ENCODE results near the gene TRIM65.
"Not testable (repeated sequence)": the region's sequence is repeated elsewhere in the genome, so short reads cannot be mapped to it uniquely, and the experiment has no call there.

TRIM65 gene

DNA sequence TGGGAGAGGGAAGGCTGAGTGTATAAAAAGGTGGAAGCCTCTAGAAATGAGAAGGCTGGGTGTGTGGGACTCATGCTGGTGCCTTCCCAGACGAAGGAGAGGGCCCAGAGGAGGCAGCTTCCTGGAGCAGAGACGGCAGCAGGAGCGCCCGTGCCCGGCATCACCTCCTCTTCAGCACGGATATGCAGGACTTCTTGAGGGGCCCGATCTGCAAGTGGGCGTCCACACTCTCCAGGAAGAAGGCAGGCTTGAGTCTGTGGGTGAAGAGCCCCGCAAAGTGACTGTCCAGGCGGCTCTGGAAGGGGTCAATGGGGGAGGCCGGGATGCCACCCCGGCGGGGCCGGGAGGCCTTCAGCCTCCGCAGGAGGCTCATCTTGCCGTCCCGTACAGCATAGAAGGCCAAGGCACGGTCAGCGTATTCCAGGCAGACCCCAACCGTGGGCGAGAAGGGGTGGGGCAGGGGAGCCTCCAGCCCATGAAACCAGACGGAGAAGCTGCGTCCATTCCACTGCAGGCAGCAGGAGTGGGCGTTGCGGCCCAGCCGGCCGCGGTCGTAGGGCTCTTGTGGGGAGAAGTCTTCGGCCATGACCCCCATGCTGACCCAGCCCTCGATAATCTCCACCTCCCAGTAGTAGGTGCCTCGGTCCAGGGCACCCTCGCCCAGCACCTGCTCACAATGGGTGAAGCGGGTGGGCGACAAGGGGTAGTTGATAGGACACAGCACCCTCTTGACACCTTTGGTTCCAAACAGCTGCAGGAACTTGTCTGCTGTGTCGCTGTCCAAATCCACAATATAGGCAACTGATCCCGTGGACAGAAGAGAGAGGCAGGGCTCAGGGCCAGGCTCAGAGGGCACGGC lies 22.2 kb downstream of the TRIM65 start:
- DNase-seq: no peak

DNA sequence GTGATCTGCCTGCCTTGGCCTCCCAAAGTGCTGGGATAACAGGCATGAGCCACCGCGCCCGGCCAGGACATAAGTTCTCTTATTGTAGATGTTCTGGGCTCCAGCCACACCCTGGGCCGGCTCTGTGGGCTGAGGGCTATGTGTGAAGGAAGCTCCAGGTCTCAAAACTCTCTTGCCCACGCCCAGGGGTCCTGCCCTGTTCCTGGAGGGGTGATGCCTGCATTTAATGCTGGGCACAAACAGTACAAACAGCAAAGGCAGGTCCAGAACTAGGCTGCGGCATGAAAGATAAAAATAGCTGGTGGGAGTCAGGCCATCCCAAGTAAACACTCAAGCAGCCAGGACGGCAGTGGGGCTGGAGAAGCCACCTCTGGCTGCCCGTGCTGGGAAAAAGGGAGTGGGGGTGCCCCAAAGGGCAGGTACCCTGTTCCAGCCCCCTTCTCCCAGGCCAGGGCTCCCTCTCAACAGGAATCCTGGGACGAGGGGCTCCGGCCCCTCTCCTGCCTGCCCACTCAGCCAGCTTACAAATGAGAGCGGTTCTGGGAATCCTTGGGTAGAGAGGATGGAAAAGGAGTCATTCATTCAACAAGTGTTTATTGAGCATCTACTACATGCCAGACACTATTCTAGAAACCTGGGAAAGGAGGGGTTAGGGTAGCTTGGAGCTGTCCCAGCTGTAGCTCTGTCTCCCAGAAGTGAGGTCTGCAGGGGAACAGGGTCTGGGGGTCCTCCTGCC lies 23.0 kb downstream of the TRIM65 start:
- DNase-seq: no peak

DNA sequence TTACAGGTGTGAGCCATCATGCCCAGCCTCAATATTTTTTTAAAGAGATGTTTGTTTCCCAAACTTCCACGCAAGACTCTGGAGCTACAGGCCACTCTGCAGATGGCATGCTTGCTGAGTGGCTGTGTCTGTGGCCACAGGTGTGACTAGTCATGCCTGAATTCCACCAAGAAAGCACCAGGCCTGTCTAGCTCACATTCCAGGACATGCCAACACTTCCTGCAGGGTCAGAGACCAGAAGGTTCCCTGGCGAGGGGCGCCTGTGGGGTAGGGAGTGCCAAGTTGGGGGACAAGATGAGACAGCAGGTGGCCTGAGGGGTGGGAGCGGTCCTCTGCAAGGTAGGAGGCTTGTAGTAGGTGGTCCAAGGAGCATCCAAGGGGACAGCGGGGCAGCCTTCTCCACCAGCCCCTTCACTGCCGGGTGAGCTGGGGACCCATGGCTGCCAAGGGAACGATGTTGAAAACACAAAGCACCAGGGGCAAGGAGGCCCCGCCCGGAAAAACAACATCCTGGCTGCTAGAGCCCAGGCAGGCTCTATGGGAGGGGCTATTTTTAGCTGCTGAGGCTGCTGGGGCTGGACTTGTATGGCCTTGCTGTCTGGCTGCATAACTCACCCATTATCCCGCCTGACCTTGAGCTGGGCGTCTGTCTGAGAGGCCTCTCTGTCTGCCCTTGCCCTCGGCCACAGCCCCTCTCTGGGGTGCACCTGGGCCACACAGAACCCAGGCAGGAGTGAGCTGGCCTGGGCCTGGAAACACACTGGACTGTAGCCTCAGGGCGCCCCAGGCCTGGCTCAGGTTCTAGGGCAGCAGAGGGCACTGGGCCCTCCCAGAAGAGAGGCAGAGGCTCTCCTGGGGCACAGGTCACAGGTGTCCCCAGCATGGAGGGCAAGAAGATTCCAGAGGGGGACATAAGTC lies 24.1 kb downstream of the TRIM65 start:
- DNase-seq: peak; percentile 29

DNA sequence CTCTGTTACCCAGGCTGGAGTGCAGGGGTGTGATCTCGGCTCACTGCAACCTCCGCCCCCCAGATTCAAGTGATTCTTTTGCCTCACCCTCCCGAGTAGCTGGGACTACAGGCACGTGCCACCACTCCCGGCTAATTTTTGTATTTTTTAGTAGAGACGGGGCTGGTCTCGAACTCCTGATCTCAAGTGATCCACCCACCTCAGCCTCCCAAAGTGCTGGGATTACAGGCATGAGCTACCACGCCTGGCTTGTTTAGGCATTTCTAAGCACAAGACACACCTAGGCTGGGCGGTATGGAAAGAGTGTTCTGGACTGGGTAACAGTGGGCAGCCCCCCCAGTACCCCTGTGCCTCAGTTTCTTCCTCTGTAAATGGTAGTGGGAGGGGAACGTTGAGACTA lies 26.5 kb downstream of the TRIM65 start:
- DNase-seq: not testable (repeated sequence)

DNA sequence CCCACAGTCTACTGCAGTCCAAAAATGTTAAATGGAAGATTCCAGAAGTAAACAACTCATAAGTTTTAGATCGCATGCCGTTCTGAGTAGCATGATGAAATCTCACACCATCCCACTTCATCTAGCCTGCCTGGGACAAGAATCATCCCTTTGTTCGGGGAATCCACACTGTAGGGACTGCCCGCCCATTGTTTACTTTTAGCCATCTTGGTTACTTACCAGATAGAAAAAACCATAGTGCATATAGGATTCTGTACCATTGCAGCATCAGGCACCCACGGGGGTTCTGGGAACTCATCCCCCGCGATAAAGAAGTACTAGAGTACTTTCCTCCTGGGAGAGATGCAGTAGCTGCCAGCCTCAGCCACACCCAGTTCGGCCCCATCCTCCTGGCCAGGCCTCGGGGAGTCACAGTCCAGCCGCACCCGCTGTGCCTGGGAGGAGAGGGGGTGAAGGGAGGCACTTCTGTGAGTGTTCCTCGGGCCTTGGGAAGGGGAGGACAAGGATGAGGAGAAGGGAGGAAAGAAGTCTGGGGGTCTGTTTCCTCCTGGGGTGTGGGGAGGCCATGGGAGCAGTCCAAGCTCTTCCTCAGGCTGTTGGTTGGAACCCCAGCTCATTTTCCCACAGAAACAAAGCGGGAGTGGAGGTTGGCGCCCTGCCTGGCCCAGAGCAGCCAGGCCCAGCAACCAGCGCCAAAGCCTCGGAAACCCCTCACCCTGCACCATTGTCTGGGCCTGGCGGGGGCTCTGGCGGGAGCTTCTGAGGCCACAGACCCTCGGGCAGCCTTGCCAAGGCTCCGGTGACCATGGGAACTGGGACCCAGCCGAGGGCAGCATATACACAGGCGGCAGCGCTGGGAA lies 27.2 kb downstream of the TRIM65 start:
- DNase-seq: no peak

DNA sequence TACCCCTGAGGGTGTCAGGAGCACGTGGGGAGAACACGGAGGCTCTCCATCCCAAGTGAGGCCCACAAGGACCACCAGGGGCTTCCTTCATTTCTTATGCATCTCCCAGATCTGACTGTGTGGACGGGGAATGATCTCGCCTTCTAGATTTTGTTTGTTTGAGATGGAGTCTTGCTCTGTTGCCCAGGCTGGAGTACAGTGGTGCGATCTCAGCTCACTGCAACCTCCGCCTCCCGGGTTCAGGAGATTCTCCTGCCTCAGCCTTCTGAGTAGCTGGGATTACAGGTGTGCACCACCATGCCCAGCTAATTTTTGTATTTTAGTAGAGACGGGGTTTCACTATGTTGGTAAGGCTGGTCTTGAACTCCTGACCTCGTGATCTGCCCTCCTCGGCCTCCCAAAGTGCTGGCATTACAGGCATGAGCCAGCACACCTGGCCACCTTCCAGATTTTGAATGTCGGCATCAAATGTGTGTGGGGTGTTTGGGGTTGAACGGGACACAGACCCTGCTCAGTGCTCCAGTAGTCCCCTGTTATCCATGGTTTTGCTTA lies 27.9 kb downstream of the TRIM65 start:
- not testable (repeated sequence) for DNase-seq

DNA sequence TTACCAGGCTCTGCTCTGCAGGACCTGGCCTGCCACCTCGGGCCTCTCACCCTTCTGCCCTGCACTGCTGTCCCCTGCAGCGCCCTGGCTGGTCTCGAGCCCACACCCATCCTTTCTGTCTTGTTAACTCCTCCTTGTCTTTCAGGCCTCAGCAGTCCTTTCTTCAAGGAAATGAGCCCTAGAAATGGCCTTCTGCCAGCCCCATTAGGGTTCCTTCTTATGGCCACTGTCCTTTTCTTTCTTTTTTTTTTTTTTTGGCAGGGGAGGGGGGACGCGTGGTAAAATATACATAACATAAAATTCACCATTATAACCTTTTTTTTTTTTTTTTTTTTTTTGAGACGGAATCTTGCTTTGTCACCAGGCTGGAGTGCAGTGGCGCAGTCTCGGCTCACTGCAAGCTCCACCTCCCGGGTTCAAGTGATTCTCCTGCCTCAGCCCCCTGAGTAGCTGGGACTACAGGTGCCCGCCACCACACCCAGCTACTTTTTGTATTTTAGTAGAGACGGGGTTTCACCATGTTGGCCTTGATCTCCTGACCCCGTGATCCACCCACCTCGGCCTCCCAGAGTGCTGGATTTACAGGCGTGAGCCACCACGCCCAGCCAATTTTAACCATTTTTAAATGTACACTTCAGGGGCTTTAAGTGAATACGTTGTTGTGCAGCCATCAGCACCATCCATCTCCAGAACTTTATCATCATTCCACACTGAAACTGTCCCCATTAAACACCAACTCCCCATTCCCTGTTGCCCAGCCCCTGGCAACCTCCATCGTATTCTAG lies 31.2 kb downstream of the TRIM65 start:
- not testable (repeated sequence) for DNase-seq

DNA sequence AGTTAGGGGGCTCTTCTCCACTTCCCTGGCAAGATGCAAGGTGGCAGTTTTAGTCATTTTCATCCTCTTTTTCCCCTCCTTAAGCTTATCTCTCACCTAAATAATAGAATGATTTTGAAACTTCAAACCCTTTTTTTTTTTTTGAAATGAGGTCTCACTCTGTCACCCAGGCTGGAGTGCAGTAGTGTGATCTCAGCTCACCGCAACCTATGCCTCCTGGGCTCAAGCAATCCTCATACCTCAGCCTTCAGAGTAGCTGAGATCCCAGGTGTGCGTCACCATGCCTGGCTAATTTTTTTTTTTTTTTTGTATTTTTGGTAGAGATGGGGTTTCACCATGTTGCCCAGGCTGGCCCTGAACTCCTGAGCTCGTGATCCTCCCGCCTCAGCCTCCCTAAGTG lies 31.9 kb downstream of the TRIM65 start:
- DNase-seq: not testable (repeated sequence)

DNA sequence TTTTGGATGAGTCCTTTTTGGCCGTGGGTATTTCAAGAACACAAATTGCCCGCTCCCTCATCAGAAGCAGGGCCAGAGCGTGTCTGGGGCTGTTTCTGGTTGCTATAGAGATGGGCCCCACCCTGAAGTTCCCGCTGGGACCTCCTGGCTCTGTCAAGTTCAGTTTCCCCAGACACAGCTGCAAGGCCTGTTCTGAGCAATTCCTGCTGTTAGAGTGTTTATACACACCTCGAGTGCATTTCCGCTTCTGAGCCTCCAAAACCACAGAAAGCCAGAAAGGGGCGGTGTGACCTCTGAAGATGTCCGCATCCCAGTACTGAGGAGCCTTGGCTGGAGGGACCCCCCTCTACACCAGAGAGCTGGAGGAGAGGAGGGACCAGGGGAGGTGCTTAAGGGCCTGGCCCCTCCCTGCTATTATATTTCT lies 32.3 kb downstream of the TRIM65 start:
- DNase-seq: no peak

DNA sequence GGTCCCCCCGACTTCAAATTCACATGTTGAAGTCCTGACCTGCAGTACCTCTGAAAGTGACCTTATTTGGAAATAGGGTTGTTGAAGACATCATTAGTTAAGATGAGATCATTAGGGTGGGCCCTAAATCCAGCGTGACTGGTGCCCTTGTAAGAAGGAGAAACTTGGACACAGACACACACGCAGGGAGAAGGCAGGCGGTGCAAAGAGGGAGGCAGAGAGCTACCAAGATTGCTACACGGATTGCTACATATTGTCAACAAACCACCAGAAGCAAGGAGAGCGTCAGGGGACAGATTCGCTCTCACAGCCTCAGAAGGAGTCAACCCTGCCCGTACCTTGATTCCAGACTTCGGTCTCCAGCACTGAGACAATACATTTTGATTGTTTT lies 34.8 kb downstream of the TRIM65 start:
- no peak for DNase-seq

DNA sequence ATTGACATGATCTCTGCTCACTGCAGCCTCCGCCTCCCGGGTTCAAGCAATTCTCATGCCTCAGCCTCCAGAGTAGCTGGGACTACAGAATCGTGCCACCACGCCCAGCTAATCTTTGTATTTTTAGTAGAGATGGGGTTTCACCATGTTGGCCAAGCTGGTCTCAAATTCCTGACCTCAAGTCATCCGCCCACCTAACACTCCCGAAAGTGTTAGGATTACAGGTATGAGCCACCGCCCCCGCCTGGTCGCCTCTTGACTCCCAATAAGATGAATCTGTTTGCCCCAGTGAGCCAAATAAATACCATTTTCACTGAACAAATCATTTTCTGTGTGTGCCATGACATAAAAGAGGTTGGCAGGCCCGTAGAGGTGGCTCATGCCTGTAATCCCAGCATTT lies 37.4 kb downstream of the TRIM65 start:
- DNase-seq: not testable (repeated sequence)

DNA sequence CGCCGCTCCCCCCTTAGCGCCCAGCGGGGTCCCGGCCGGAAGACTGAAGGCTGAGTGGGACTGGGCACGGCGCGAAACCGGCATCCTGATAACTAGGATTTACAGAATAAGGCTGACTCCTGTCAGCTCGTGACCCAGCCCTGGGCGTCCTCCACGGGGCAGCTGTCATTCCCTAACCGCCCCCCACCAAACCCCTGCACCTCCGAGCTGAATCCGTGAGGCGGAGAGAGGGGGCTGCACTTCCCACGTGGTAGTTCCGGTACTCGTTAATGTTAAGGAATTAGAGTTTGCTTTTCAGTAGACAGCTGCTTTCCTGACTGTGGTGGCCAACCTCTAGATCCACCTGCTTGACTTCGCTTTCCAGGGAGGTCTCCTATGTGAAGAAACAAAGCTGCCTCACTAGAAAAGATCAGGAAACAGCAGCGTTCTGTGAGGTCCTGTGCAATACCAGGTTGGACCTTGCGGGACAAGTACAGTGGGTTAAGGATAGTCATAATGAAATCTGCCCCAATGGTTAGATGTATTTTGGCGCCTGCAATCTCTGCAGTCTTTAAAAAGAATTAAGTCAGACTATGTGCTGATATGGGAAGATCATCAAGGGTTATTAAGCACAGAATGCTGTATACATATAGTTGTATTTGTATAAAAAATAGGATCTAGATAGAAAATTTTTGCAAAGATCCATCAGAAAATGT lies 40.5 kb downstream of the TRIM65 start:
- DNase-seq: peak; percentile 63

DNA sequence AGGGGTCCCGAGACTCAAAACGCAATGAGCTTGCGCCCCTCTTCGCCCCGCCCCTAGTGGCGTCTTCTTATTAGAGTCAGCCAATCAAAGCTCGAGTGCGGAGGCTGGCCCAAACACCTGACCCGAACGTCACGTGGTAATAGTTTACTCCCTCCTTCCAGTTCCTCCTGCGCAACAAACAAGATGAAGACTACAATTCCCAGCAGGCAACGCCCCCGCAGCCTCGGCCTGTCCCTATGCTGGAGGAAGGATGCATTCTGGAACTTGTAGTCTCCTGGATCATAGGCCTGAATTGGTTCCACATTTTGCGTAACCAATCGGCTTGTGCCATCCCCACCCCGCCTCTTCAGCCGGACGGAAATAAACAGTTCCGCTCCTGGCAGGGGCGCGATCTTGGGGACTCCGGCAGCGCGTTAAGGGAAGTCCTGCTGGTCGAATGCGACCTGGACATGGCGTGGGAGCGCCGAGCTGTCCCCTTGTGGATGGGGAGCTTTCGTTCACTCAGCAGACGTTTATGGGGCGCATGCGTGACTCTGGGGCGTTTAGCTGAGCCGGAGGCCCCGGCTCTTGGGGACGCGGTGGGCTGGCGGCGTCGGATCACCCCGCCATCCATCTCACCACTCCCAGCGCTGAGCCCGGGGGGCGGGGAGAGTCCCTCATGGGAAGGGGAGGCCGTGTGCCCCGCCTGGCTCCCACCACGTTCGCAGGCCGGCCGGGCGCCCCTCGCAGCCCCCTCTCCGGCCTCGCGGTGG lies 41.3 kb downstream of the TRIM65 start, which contains the start of gene WBP2:
Gene WBP2 (minus strand): TSS at position 26 of the 752 bp plus-strand sequence. CDS start 38 bp downstream, outside the sequence.
- peak; percentile 100 for DNase-seq

DNA sequence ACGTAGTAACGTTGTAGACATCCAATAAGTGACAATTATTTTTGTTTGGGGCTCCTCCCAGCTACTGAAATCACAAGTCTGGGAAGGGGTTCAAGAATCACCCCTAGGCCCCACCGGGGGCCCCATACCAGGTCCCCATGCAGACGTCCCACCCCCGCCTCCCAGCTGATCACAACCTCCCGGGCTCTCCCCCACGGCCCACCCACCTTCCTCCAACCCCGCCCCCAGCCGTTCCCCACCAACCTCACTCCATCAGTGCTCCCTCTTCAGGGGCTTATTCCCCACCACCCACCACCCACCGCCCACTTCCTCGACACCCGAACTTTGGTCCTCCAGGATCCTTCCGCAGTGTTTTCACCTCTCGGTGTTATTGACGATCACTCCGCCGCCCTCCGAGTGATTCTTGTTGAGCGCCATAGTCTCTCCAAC lies 41.9 kb downstream of the TRIM65 start:
- no peak for DNase-seq

DNA sequence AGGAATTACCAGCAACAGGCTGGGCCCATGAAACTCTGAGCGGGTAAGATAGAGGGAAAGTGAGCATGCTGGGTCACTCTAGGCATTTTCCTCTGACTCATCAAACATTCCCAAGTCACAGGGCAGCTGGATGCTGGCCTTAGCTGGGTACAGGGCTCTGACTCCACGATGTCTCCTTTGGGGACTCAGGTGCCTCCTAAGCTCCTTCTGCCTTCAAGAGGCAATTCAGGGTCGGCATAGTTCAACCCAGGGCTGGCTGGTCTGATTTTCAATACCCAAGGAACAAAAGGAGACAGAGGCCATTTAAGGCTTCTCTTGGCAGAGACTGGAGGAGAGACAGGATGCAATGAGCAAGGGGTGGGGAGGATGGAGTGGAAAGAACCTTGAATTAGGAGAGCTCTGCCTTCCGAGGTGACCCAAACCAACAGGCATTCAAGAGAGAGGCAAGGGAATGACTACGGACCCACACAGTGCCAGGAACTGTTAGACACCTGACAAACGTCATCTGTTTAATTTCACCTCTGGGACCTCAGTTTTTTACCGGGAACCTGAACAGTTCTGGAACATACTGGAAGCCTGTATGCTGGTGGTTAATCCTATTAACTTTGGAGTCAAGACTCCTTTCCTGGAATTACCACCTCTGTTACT lies 42.5 kb downstream of the TRIM65 start:
- DNase-seq: no peak

DNA sequence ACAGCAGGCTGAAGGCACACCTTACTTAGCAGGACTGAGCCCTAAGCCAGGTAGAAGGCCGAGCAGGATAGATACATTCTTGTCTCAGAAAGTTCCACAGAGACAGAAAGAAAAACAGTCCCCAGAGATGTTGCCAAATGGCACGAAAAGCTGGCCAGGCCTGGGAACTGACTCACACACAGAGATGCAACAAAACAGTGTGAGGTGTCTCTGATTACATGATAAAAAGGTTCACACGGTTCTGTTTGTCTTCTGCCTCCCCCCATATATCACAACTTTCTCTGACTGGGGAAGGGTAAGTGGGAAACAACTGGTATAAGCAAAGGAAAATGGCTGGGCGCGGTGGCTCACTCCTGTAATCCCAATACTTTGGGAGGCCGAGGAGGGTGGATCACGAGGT lies 43.3 kb downstream of the TRIM65 start:
- DNase-seq: no peak

DNA sequence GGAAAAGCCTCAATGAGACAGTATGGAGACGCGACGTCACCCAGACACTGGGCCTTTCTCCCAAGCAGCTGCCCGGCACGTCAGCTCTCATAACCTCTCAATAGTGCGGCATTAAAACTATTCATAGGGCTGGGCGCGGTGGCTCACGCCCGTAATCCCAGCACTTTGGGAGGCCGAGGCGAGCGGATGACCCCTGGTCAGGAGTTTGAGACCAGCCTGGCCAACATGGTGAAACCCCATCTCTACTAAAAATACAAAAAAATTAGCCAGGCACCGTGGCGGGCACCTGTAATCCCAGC lies 45.1 kb downstream of the TRIM65 start:
- DNase-seq: not testable (repeated sequence)

DNA sequence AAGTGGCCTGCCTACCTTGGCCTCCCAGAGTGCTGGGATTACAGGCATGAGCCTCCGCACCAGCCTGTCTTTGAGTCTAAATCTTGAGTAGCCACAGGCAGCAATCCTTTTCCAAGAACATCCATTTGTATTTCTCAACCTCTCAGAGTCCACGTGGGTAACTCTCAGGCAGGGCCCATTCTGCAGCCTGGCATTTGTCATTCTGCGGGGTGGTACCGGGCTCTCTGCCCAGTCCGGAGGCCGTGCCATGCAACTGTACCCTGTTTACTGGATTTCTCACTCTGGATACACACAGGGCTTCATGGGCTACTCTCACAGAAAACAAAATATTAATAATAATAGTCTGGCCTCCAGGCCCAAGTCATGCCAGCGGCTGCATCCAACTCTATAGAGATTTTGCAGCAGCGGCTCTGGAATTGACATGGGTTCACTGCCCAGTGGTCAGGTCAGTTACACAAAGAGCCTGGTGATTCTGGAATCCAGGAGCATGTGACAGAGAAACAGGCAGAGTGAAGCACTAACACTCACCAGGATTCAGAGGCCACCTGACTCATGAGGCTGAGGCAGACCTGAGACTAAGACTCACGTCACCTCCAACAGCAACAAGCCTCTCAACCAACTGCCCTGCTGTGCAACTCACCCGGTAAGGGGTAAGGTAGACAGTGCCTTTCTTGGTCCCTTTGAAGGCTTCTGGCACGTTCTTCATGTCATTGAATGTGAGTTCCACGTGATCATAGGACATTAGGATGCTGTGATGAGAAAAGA lies 45.6 kb downstream of the TRIM65 start:
- no peak for DNase-seq

Measured in NCI-H146 (cell line).